GM10266 (cell line): ENCODE measurements around the gene RRAGD.

Experiments used
- DNase-seq: peaks from one replicate; pipeline ENCODE4 v3.0.0; 2012; ENCODE audit errors: extremely low spot score
- CTCF ChIP-seq: IDR thresholded peaks from 2 replicates; pipeline ENCODE4 v1.5.1; 2012; ENCODE audit warnings: mild to moderate bottlenecking, low read depth; ENCODE audit not compliant: control insufficient read depth, insufficient read depth; ENCODE audit errors: missing control alignments

RRAGD gene

GRCh38 chr6:89443658-89444057 lies 31.6 kb upstream of the RRAGD start:
- DNase-seq, result no peak
- TF ChIP-seq CTCF, result no peak

GRCh38 chr6:89440200-89440599 lies 28.1 kb upstream of the RRAGD start:
- DNase-seq, result no peak
- TF ChIP-seq CTCF, result no peak

GRCh38 chr6:89439014-89439413 lies 26.9 kb upstream of the RRAGD start:
- no peak for TF ChIP-seq CTCF
- no peak for DNase-seq

DNA sequence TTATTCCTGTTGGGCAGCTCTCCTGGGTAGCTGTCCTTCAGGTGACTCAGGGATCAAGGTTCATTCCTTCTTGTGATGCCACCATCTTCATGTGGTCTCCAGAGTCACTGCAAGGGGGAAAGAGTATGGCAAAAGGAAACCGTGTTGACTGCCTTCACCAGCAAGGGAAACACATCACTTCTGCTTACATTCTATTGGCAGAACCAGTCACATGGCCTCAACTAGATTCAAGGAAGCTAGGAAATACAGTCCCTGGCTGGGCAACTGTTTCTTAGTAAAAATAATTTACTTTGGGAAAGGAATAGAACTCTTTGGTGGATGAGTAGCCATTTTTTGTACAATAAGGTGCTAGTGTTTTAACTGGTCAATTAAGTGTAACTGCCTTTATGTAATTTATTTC lies 26.2 kb upstream of the RRAGD start:
- DNase-seq, result no peak
- no peak for TF ChIP-seq CTCF

DNA sequence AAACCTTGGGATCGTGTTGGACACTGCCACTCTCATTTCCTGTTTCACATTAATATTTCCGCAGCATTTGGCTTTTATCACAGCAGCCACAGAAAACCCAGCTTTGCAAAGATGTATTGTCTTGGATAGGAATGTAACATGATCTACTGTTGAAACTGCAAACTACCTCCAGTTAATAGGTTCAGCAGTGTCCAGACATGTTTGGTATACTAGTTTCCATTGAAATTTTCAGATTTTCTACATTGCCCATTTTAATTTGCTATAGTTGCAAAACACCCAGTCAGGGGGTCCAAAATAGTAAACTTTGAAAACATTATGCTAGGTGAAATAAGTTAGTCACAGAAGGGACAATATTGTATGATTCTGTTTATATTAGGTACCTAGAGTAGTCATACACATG lies 24.2 kb upstream of the RRAGD start:
- TF ChIP-seq CTCF, result no peak
- DNase-seq, result no peak

- no peak for DNase-seq
- TF ChIP-seq CTCF, result no peak
Observed at GRCh38 chr6:89434954-89435353, 22.9 kb upstream of the RRAGD start.

GRCh38 chr6:89434150-89434499 lies 22.1 kb upstream of the RRAGD start:
- DNase-seq, result no peak
- no peak for TF ChIP-seq CTCF
